MV-4-11 (cell line): ENCODE results near the gene HORMAD2.

Experiments used
- DNase-seq: peaks from one replicate; lab custom pipeline; 2025; lab: John Stamatoyannopoulos, UW

The HORMAD2 gene

GRCh38 chr22:30226192-30226832 lies 146.0 kb downstream of the HORMAD2 start:
- no peak for DNase-seq
